Fibroblast of mammary gland (primary cell): ENCODE data around the gene TRIM72.

Source experiments
- DNase-seq: peaks from one replicate; pipeline ENCODE4 v3.0.0-alpha.2; 2010; ENCODE audit warnings: low read depth
- H3K4me3 ChIP-seq: 2 replicates; pipeline ENCODE4 v1.5.1; 2011; ENCODE audit warnings: low read depth, mild to moderate bottlenecking, low read length, moderate library complexity; ENCODE audit not compliant: control insufficient read depth
- TF ChIP-seq, protein P1 (sequence below): conservative IDR thresholded peaks from 2 replicates; pipeline ENCODE4 v1.5.1; 2011; ENCODE audit warnings: low read depth, low read length, inconsistent platforms; ENCODE audit not compliant: control insufficient read depth, insufficient read depth

TRIM72 gene

GRCh38 chr16:31204871-31205666 is 8.8 kb upstream of the TRIM72 start:
- no peak overlapping the region for H3K4me3 ChIP-seq
- no peak for DNase-seq
- TF ChIP-seq, protein P1, sequence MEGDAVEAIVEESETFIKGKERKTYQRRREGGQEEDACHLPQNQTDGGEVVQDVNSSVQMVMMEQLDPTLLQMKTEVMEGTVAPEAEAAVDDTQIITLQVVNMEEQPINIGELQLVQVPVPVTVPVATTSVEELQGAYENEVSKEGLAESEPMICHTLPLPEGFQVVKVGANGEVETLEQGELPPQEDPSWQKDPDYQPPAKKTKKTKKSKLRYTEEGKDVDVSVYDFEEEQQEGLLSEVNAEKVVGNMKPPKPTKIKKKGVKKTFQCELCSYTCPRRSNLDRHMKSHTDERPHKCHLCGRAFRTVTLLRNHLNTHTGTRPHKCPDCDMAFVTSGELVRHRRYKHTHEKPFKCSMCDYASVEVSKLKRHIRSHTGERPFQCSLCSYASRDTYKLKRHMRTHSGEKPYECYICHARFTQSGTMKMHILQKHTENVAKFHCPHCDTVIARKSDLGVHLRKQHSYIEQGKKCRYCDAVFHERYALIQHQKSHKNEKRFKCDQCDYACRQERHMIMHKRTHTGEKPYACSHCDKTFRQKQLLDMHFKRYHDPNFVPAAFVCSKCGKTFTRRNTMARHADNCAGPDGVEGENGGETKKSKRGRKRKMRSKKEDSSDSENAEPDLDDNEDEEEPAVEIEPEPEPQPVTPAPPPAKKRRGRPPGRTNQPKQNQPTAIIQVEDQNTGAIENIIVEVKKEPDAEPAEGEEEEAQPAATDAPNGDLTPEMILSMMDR = no peak

- TF ChIP-seq, protein P1 = no peak
- H3K4me3 ChIP-seq = no peak overlapping the region
- no peak for DNase-seq
Observed at GRCh38 chr16:31206776-31207175, 7.1 kb upstream of the TRIM72 start.

DNA sequence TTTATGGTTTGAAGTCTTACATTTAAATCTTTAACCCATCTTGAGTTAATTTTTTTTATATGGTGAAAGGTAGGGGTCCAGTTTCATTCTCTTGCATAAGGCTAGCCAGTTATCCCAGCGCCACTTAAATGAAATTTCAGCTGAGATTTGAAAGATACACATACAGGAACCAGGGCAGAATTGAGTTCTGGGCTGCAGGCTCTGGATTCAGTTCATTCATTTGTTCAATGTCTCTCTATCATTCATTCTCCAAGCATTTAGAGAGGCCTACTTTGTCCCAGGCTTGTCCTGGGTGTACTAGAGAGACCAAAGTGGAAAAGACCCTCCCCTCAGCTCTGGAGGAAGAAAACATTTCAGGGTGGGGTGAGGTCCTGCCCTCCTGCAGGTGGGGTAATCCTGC is 577 bp upstream of the TRIM72 start:
- TF ChIP-seq, protein P1 = no peak
- H3K4me3 ChIP-seq = no peak overlapping the region
- no peak for DNase-seq

GRCh38 chr16:31214708-31215286 is 878 bp downstream of the TRIM72 start:
- DNase-seq = no peak
- H3K4me3 ChIP-seq = peak overlapping the region; percentile 12
- TF ChIP-seq, protein P1 = no peak

- peak overlapping the region; percentile 35 for H3K4me3 ChIP-seq
- peak; percentile 57 for DNase-seq
- TF ChIP-seq, protein P1 = no peak
Observed at GRCh38 chr16:31215287-31216162, 1.6 kb downstream of the TRIM72 start.

- TF ChIP-seq, protein P1 = no peak
- DNase-seq = no peak
- no peak within 1 kb of the TSS for H3K4me3 ChIP-seq
Observed at GRCh38 chr16:31216422-31217135, 2.7 kb downstream of the TRIM72 start, which contains the start of gene PYDC1. PYDC1 (minus strand) TSS chr16:31217135; CDS start chr16:31217028, 107 bp downstream.
